ENCODE results near the gene CNKSR3. TPM values are rescaled to one million over a fixed set of nuclear protein-coding genes. Genes with fewer than 3 reads are reported as not detected.
A peak's percentile ranks its signal among the peaks of the same experiment; 100 is the strongest.

CNKSR3 gene
- total RNA-seq, 1 experiment from 2014 or later, result 14.7 TPM

DNA sequence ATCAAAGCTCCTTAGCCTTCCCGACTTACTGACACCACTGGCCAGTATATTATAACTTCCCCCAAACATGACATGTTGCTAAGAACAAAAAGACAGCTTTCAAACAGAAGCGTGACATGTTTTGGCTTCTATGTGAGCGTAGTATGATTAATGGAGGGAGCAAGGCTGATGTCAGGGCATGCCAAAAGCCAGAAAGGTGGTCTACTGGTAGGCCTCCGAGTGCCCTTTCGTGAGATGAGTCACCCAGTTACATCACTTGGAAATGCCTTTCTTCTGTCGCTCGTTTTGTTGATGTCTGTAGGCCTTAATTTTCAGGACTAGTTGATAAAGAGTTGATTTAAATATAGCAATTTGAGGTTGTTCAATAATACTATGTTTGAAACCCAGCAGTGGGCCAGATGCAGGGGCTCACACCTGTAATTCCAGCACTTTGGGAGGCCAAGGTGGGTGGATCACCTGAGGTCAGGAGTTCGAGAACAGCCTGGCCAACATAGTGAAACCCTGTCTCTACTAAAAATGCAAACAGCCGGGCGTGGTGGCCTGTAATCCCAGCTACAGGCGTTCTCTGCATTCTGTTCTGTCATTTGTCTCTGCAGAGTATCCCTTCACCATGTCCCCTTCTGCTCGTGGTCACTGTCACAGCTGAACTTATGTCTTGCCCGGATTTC is 53.3 kb downstream of the CNKSR3 start:
- H3K36me3 ChIP-seq, result no peaks in the 10 kb centered on the region
- H3K27me3 ChIP-seq (replicated peaks), result no peaks in the 10 kb centered on the region
- no peak overlapping the region for H3K4me3 ChIP-seq
- peaks cover 65% of the 10 kb centered on the region for H3K4me1 ChIP-seq (replicated peaks)
- H3K27ac ChIP-seq, result peak overlapping the region; percentile 46
- peak; percentile 75 to 79 for DNase-seq (ENCODE audit: low read depth in 1 of 2, low spot score in 2 of 2)
- H3K9me3 ChIP-seq (replicated peaks), result no peaks in the 10 kb centered on the region

DNA sequence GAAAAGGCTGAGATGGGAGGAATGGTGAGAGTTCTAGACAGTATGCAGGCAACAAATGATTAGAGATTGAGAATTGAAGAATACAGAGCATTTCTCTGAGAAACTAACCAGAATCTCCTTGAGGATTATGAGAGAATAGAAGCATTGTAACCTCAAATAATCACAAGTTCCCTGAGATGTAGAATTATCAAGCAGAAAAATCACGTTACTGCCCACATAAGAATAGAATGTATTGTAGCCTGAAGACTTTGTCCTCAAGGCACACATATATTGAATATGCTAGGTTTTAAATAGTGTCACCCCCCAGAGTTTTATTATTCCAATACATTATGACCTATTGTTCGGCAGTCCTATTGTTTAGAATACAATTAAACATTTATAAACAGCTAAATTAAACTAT is 57.2 kb downstream of the CNKSR3 start:
- no peak overlapping the region for H3K4me3 ChIP-seq
- no peaks in the 10 kb centered on the region for H3K9me3 ChIP-seq (replicated peaks)
- DNase-seq (ENCODE audit: low read depth in 1 of 2, low spot score in 2 of 2), result no peak

DNA sequence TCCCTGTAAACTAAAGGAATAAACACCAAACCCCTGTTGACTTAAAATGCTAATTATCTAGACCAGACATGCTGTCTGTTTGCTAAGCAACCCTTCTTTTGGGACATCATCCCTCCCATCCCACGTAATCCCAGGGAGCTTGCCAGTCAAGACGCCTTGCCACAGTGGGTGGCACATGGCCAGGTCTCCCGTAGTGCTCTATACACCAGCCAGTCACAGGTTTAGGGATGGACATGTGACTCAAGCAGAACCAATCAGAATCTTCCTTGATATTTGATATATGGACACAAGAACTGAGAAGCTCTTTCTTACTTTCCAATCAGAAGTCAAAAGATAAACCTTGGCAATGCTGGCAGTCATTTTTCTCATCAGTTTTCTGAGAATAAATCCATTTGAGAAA is 60.0 kb downstream of the CNKSR3 start:
- peaks cover 5% of the 10 kb centered on the region; the same call in 1 of the 2 replicates for H3K36me3 ChIP-seq
- H3K9me3 ChIP-seq (replicated peaks), result no peaks in the 10 kb centered on the region
- H3K4me1 ChIP-seq (replicated peaks), result peaks cover 34% of the 10 kb centered on the region
- H3K27ac ChIP-seq, result no peak overlapping the region
- H3K27me3 ChIP-seq (replicated peaks), result no peaks in the 10 kb centered on the region
- no peak overlapping the region for H3K4me3 ChIP-seq
- no peak for DNase-seq (ENCODE audit: low read depth in 1 of 2, low spot score in 2 of 2)

More for the DNA sequence above, 57.2 kb downstream of the CNKSR3 start:
- no peak overlapping the region for H3K27ac ChIP-seq
- no peaks in the 10 kb centered on the region for H3K27me3 ChIP-seq (replicated peaks)
- H3K36me3 ChIP-seq, result peaks cover 5% of the 10 kb centered on the region; the same call in 1 of the 2 replicates
- peaks cover 41% of the 10 kb centered on the region for H3K4me1 ChIP-seq (replicated peaks)

DNA sequence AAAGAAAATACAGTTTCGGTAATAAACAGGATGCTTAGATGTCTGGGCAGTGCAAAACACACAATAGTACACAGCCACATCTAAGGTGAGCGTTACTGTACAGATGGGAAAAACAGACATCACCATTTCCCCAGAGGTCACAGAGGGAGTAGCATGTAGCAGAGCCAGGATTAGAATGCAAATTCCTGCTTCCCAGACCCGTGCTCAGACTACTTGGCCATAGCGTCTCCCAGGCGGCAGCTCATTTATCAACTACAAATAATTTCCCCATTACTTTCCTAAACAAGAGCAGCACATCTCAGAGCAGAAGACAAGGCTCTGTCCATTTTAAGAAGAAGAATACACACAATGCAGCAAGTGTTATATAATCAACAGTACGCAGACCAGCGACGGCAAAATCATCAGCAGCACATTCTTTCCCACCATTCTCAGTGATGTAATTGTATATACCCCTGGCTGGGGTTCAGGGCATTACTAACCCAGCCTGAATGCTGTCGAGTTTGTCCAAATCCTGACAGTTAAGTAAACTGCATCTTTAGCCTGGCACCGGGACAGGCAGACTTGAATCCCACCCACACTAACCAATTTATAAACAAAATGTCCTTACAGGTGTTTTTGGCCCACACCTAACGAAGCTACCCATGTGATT is 61.9 kb downstream of the CNKSR3 start:
- Histone ChIP-seq H3K4me1 (replicated peaks) (peaks cover 31% of the 10 kb centered on the region), H3K9me3 (replicated peaks) (no peaks in the 10 kb centered on the region), H3K4me3 (peak overlapping the region; percentile 7; the same call in 1 of the 2 replicates), H3K27ac (peak overlapping the region; percentile 90), H3K36me3 (peaks cover 5% of the 10 kb centered on the region), H3K27me3 (replicated peaks) (no peaks in the 10 kb centered on the region)
- DNase-seq (ENCODE audit: low read depth in 1 of 2, low spot score in 2 of 2), result peak; percentile 74 to 93

DNA sequence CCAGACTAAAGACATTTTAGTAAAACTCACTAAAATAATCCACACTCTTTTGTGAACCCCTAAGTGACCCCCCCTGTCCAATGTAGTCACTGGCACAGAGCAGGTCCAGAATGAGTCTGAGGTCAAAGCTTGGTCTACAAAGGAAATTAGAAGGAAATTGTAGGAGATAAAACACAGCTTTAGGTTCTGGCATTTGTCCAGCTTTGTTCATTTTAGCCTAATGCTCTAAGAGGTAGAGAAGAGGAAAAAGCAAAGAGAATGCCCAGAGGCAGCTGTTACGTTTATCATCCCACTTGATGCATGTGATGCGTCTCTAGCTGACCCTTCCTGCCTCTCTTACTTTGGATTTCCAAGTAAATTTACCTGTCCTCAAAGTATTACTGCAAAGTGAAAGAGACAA is 62.5 kb downstream of the CNKSR3 start:
- H3K9me3 ChIP-seq (replicated peaks), result no peaks in the 10 kb centered on the region
- peaks cover 25% of the 10 kb centered on the region for H3K4me1 ChIP-seq (replicated peaks)

DNA sequence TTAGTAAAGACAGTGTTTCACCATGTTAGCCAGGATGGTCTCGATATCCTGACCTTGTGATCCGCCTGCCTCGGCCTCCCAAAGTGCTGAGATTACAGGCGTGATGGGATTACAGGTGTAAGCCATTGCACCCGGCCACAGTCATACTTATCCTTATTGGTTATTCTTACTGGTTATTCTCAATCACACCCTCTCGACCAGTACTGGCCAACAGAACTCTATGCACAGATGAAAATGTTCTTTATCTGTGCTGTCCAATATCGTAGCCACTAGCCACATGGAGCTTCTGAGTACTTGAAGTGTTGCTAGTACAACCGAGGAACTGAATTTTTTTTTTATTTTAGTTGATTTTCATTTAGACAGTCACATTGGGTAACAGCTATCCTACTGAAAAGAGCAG is 63.5 kb downstream of the CNKSR3 start:
- H3K9me3 ChIP-seq (replicated peaks), result no peaks in the 10 kb centered on the region
- H3K27me3 ChIP-seq (replicated peaks), result no peaks in the 10 kb centered on the region
- H3K4me3 ChIP-seq, result no peak overlapping the region
- H3K4me1 ChIP-seq (replicated peaks), result peaks cover 22% of the 10 kb centered on the region
- no peak overlapping the region for H3K27ac ChIP-seq
- no peak for DNase-seq (ENCODE audit: low read depth in 1 of 2, low spot score in 2 of 2)
- H3K36me3 ChIP-seq, result peaks cover 5% of the 10 kb centered on the region

More for the DNA sequence above, 62.5 kb downstream of the CNKSR3 start:
- Histone ChIP-seq H3K27ac (peak overlapping the region; percentile 90), H3K36me3 (peaks cover 5% of the 10 kb centered on the region), H3K4me3 (no peak overlapping the region), H3K27me3 (replicated peaks) (no peaks in the 10 kb centered on the region)
- DNase-seq (ENCODE audit: low read depth in 1 of 2, low spot score in 2 of 2), result no peak

DNA sequence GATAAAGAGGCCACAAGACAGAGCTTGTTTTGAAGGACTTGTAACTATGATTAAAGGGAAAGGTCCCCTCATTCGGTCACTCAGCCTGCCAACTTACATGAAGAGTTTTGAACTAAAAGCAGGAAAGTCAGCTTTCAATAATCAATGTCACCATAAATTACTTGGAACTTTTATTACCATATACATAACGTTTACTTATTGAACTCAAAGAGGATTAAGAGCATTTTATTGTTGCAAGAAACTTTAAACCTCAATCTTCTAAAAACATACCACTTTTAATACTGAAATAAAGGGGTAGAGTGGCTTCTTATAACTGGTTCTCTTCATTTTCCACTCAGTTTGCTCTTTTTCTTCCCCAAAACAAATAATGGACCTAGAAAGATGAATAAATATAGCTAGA is 65.1 kb downstream of the CNKSR3 start:
- Histone ChIP-seq H3K27me3 (replicated peaks) (no peaks in the 10 kb centered on the region), H3K4me3 (no peak overlapping the region), H3K27ac (no peak overlapping the region), H3K9me3 (replicated peaks) (no peaks in the 10 kb centered on the region), H3K4me1 (replicated peaks) (peaks cover 24% of the 10 kb centered on the region), H3K36me3 (peaks cover 13% of the 10 kb centered on the region)
- no peak for DNase-seq (ENCODE audit: low read depth in 1 of 2, low spot score in 2 of 2)

DNA sequence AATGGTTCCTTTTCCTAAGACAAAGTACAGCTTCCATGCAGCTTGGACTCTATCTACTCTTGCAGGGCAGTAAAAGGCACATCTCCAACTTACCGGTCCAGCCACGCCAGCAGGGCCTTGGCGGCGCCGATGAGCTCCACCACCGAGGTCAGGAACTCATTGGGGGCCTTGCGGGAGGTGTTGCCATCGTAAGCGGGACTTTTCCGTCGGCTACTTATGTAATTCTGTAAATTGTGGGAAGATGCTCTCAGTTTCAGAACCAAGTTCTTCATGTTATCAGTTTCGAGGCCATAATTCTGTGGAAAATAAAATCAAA is 68.5 kb downstream of the CNKSR3 start:
- no peak for DNase-seq (ENCODE audit: low read depth in 1 of 2, low spot score in 2 of 2)

DNA sequence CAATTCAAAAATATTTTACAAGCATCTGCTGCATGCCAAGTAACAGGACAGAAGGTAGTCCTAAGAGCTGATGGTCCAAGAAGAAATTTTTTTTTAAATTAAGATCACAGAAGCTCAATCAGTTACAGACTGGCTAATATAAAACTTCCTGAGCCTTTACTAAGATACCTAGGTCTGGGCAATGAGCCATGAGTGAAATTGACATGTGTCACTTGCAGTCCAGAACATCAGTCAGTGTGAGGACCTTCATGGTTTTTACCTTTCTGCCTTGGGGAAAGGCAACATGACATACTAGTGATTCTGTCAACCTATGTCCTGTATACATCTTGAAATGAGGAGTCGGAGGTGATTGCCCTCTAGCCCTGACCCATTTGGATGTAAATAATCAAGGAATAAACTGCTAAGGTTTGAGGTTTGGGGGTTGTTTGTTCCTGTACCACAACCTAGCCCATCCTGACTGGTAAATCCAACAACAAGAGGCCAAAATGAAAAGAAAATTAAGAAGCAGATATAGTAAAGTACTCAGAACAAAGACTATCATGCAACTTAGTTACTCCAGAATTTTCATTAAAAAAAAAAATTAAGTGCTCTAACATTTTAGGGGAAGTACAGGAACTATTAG is 70.0 kb downstream of the CNKSR3 start:
- H3K27ac ChIP-seq, result no peak overlapping the region

More for the DNA sequence above, 68.5 kb downstream of the CNKSR3 start:
- Histone ChIP-seq H3K36me3 (peaks cover 11% of the 10 kb centered on the region), H3K27me3 (replicated peaks) (no peaks in the 10 kb centered on the region), H3K4me1 (replicated peaks) (peaks cover 9% of the 10 kb centered on the region), H3K4me3 (no peak overlapping the region), H3K27ac (no peak overlapping the region), H3K9me3 (replicated peaks) (no peaks in the 10 kb centered on the region)

DNA sequence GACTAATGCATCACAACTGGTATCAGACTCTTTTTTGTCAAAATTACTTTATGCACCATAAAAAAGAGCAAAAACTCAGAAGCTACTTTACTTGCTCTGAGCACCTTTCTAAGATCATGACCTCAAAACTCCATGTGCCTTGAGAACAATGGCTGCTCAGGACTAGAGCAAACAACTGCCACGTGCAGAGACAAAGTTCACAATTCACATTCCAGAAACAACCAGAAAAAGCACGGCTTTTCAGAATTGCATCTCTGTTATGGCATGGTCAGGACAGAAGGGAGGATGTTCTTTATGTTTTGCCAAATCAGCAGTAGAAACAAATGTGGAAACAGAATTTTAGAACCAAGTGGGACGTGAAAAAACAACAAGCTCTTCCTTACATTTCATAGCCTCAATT is 70.5 kb downstream of the CNKSR3 start:
- H3K4me1 ChIP-seq (replicated peaks), result peaks cover 9% of the 10 kb centered on the region
- H3K27me3 ChIP-seq (replicated peaks), result no peaks in the 10 kb centered on the region
- peaks cover 11% of the 10 kb centered on the region for H3K36me3 ChIP-seq
- no peak overlapping the region for H3K4me3 ChIP-seq
- H3K27ac ChIP-seq, result no peak overlapping the region
- no peak for DNase-seq (ENCODE audit: low read depth in 1 of 2, low spot score in 2 of 2)
- H3K9me3 ChIP-seq (replicated peaks), result no peaks in the 10 kb centered on the region

More for the DNA sequence above, 70.0 kb downstream of the CNKSR3 start:
- Histone ChIP-seq H3K4me1 (replicated peaks) (peaks cover 9% of the 10 kb centered on the region), H3K4me3 (no peak overlapping the region), H3K9me3 (replicated peaks) (no peaks in the 10 kb centered on the region), H3K36me3 (peaks cover 11% of the 10 kb centered on the region), H3K27me3 (replicated peaks) (no peaks in the 10 kb centered on the region)
- no peak for DNase-seq (ENCODE audit: low read depth in 1 of 2, low spot score in 2 of 2)

DNA sequence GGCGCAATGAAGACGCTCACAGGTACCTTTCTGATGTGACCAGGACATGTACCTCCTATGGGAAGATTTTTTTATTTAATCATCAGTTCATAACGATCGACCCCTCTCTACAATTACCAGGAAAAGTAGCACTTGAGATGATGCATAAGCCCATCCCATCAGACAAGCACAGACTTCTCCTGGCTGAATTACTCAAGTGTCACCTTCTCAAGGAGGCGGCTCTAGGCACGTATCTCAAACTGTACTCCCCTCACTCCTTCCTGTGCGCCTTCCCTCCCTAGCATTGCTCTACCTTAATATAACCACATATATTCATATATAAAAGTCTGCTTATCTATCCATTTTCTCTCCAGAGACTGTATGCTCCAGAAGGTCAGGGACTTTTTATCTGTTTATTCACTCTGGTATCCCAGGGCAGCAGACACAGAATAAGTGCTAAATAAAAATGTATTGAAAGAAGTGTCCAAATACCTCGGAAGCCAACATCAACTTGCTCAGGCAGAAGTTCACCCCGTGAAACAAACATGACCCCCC is 71.5 kb downstream of the CNKSR3 start:
- no peaks in the 10 kb centered on the region for H3K9me3 ChIP-seq (replicated peaks)
- no peak for DNase-seq (ENCODE audit: low read depth in 1 of 2, low spot score in 2 of 2)

DNA sequence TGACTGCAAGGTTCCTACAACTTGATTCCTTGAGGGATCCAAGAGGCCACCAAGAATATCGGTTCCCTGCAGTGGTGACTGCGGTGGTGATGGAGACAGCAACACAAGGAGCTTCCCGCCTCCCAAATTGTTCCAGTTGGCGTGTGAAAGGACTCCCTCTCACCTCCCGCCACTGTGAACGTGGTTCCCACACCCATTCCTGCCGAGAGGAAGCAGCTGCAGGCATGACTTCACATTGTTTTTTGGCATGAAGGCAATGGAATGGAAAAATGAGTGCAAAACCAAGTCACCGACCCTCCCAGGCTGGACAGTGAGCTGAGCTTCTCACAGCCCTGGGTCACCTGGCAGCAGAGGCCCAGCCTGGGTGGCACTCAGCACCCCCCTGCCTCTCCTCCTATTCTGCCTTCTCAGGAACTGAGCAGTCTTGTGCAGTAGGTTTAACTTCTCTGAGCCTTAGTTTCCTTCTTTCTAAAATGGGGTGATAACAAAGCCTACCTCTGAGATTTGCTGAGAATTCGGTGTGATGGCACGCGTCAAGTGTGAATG is 75.0 kb downstream of the CNKSR3 start:
- no peak for DNase-seq (ENCODE audit: low read depth in 1 of 2, low spot score in 2 of 2)
- H3K4me1 ChIP-seq (replicated peaks), result peaks cover 27% of the 10 kb centered on the region
- H3K4me3 ChIP-seq, result no peak overlapping the region
- peaks cover 3% of the 10 kb centered on the region for H3K36me3 ChIP-seq
- no peak overlapping the region for H3K27ac ChIP-seq
- H3K27me3 ChIP-seq (replicated peaks), result no peaks in the 10 kb centered on the region
- no peaks in the 10 kb centered on the region for H3K9me3 ChIP-seq (replicated peaks)

More for the DNA sequence above, 71.5 kb downstream of the CNKSR3 start:
- no peak overlapping the region for H3K27ac ChIP-seq
- no peaks in the 10 kb centered on the region for H3K27me3 ChIP-seq (replicated peaks)
- H3K4me3 ChIP-seq, result no peak overlapping the region
- peaks cover 11% of the 10 kb centered on the region for H3K36me3 ChIP-seq
- H3K4me1 ChIP-seq (replicated peaks), result peaks cover 12% of the 10 kb centered on the region

DNA sequence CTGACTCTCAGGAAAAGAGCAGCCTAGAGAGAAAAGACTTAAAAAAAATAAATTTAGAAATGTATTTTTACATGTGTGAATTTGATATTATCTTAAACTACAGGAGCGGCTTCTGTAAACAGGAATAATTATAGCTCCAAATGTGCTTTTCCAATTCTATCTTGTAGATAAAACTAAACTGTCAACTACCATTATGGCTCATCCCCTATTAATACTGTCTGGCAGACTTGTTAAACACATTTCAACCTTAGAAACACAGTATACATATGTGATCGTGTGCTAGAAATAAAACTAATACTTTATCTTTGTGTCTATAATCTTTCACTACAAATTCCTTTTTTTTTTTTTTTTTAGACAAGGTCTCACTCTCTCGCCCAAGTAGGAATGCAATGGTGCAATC is 75.8 kb downstream of the CNKSR3 start:
- Histone ChIP-seq H3K36me3 (no peaks in the 10 kb centered on the region), H3K4me3 (no peak overlapping the region), H3K27me3 (replicated peaks) (no peaks in the 10 kb centered on the region), H3K27ac (no peak overlapping the region), H3K9me3 (replicated peaks) (no peaks in the 10 kb centered on the region), H3K4me1 (replicated peaks) (peaks cover 19% of the 10 kb centered on the region)
- DNase-seq (ENCODE audit: low read depth in 1 of 2, low spot score in 2 of 2), result no peak

Measured in SJSA1 (cell line).